Nephron (organoid): ENCODE measurements around the gene SLC11A2.

Experiments
- H3K27ac Mint-ChIP-seq, 3 experiments: 2 replicates each; pipeline ENCODE4 v1.8.0; 2020; ENCODE audit warnings: mixed read lengths in 3 of 3, mild to moderate bottlenecking in 2 of 3, moderate library complexity in 1 of 3
- H3K27me3 Mint-ChIP-seq: 2 replicates; pipeline ENCODE4 v1.8.0; 2021; ENCODE audit warnings: low read depth, mild to moderate bottlenecking, moderate library complexity, mixed read lengths
- H3K36me3 Mint-ChIP-seq: 2 replicates; pipeline ENCODE4 v1.8.0; 2020; ENCODE audit warnings: low read depth, mixed read lengths
- H3K4me1 Mint-ChIP-seq: 2 replicates; pipeline ENCODE4 v1.8.0; 2020; ENCODE audit warnings: mixed read lengths
- H3K4me3 Mint-ChIP-seq, 3 experiments: 2 replicates each; pipeline ENCODE4 v1.8.0; 2020; ENCODE audit warnings: mild to moderate bottlenecking in 3 of 3, mixed read lengths in 3 of 3, moderate library complexity in 2 of 3
- H3K9me3 Mint-ChIP-seq: 2 replicates; pipeline ENCODE4 v1.8.0; 2020; ENCODE audit warnings: mixed read lengths
- CTCF ChIP-seq, 3 experiments: fragments of 200-600 bp; sonication (generic); IDR thresholded peaks; one replicate each; pipeline ENCODE4 v1.5.0; 2021; ENCODE audit warnings: antibody characterized with exemption in 3 of 3; ENCODE audit not compliant: unreplicated experiment in 3 of 3

The SLC11A2 gene

GRCh38 chr12:50949801-50950302, 76.3 kb downstream of the SLC11A2 start:
- Mint-ChIP-seq H3K4me3 (no peak overlapping the region), H3K4me1 (peaks cover 6% of the 10 kb centered on the region), H3K9me3 (peaks cover 6% of the 10 kb centered on the region), H3K27me3 (no peaks in the 10 kb centered on the region), H3K36me3 (no peaks in the 10 kb centered on the region), H3K27ac (no peak overlapping the region)
- TF ChIP-seq CTCF (IDR thresholded peaks at IDR 0.05; ENCODE audit: unreplicated experiment in 3 of 3), result no peak

- Mint-ChIP-seq H3K27me3 (no peaks in the 10 kb centered on the region), H3K36me3 (no peaks in the 10 kb centered on the region), H3K4me1 (peaks cover 6% of the 10 kb centered on the region), H3K4me3 (no peak overlapping the region), H3K27ac (no peak overlapping the region), H3K9me3 (peaks cover 6% of the 10 kb centered on the region)
- TF ChIP-seq CTCF (IDR thresholded peaks at IDR 0.05; ENCODE audit: unreplicated experiment in 3 of 3), result no peak
These were observed 77.4 kb downstream of the SLC11A2 start for GRCh38 chr12:50948798-50949197.

- Mint-ChIP-seq H3K4me3 (no peak overlapping the region), H3K4me1 (peaks cover 6% of the 10 kb centered on the region), H3K36me3 (no peaks in the 10 kb centered on the region), H3K9me3 (peaks cover 6% of the 10 kb centered on the region), H3K27ac (no peak overlapping the region), H3K27me3 (no peaks in the 10 kb centered on the region)
- TF ChIP-seq CTCF (IDR thresholded peaks at IDR 0.05; ENCODE audit: unreplicated experiment in 3 of 3), result no peak
These were observed 78.1 kb downstream of the SLC11A2 start for GRCh38 chr12:50947933-50948626.

- no peak overlapping the region for H3K27ac Mint-ChIP-seq
- H3K4me1 Mint-ChIP-seq, result peaks cover 6% of the 10 kb centered on the region
- H3K36me3 Mint-ChIP-seq, result peaks cover 3% of the 10 kb centered on the region
- TF ChIP-seq CTCF (IDR thresholded peaks at IDR 0.05; ENCODE audit: unreplicated experiment in 3 of 3), result no peak
- H3K9me3 Mint-ChIP-seq, result no peaks in the 10 kb centered on the region
- H3K4me3 Mint-ChIP-seq, result no peak overlapping the region
- no peaks in the 10 kb centered on the region for H3K27me3 Mint-ChIP-seq
These were observed 88.5 kb downstream of the SLC11A2 start for GRCh38 chr12:50937653-50938052.

GRCh38 chr12:50936821-50937530, 89.2 kb downstream of the SLC11A2 start:
- H3K4me3 Mint-ChIP-seq, result no peak overlapping the region
- H3K27me3 Mint-ChIP-seq, result no peaks in the 10 kb centered on the region
- H3K36me3 Mint-ChIP-seq, result peaks cover 6% of the 10 kb centered on the region
- no peaks in the 10 kb centered on the region for H3K9me3 Mint-ChIP-seq
- no peak for TF ChIP-seq CTCF (IDR thresholded peaks at IDR 0.05; ENCODE audit: unreplicated experiment in 3 of 3)
- peaks cover 6% of the 10 kb centered on the region for H3K4me1 Mint-ChIP-seq
- peak overlapping the region; percentile 1 to 69 (median 10) for H3K27ac Mint-ChIP-seq
